Keratinocyte (primary cell): ENCODE results near the gene CASP8. TPM values are rescaled to one million over a fixed set of nuclear protein-coding genes. Genes with fewer than 3 reads are reported as not detected.
A peak's percentile ranks its signal among the peaks of the same experiment; 100 is the strongest.
"Not testable (repeated sequence)": the region's sequence is repeated elsewhere in the genome, so short reads cannot be mapped to it uniquely, and the experiment has no call there.

Experiments
- DNase-seq: peaks from one replicate; pipeline ENCODE4 v3.0.0-alpha.2; 2011; ENCODE audit warnings: low read depth, missing footprints, low spot score
- FAIRE-seq: peaks from 2 replicates; lab custom pipeline; 2011; peaks lifted over from hg19 to GRCh38; lab: Jason Lieb, UNC
- H2AFZ ChIP-seq: 2 replicates; pipeline ENCODE4 v1.6.0; 2012; ENCODE audit warnings: low read length, control low read depth, inconsistent platforms; ENCODE audit not compliant: control insufficient read depth
- H3K27ac ChIP-seq: 2 replicates; pipeline ENCODE4 v1.5.1; 2011; ENCODE audit warnings: low read length; ENCODE audit not compliant: control insufficient read depth, insufficient read depth
- H3K27me3 ChIP-seq: 3 replicates; pipeline ENCODE4 v1.6.0; 2011; ENCODE audit warnings: low read length; ENCODE audit not compliant: control insufficient read depth, insufficient read depth; ENCODE audit errors: extremely low read depth
- H3K36me3 ChIP-seq, 2 experiments: 2 replicates in 1 of 2; 3 replicates in 1 of 2; pipeline ENCODE4 v1.5.1; 2011; ENCODE audit warnings: low read length in 2 of 2, mild to moderate bottlenecking in 1 of 2; ENCODE audit not compliant: control insufficient read depth in 2 of 2, insufficient read depth in 2 of 2; ENCODE audit errors: extremely low read depth in 1 of 2
- H3K4me1 ChIP-seq: 3 replicates; pipeline ENCODE4 v1.5.1; 2011; ENCODE audit warnings: low read length; ENCODE audit not compliant: control insufficient read depth, insufficient read depth; ENCODE audit errors: extremely low read depth
- H3K4me2 ChIP-seq: 3 replicates; pipeline ENCODE4 v1.6.0; 2011; ENCODE audit warnings: low read depth, low read length; ENCODE audit not compliant: control insufficient read depth, insufficient read depth; ENCODE audit errors: extremely low read depth
- H3K4me3 ChIP-seq, 3 experiments: fragments of 200-600 bp in 1 of 3; sonication (generic) in 1 of 3; 2 replicates in 2 of 3; 3 replicates in 1 of 3; pipeline ENCODE4 v1.5.1; 2011 to 2016; ENCODE audit warnings: low read length in 3 of 3, mild to moderate bottlenecking in 3 of 3, control low read depth in 2 of 3, inconsistent platforms in 1 of 3, low read depth in 1 of 3, mixed read lengths in 1 of 3, mixed run types in 1 of 3, moderate library complexity in 1 of 3; ENCODE audit not compliant: control insufficient read depth in 2 of 3, insufficient read depth in 2 of 3; ENCODE audit errors: extremely low read depth in 1 of 3
- H3K79me2 ChIP-seq: 2 replicates; pipeline ENCODE4 v1.6.0; 2012; ENCODE audit warnings: low read length; ENCODE audit not compliant: control insufficient read depth, insufficient read depth
- H3K9ac ChIP-seq: 3 replicates; pipeline ENCODE4 v1.6.0; 2011; ENCODE audit warnings: low read length; ENCODE audit not compliant: control insufficient read depth, insufficient read depth; ENCODE audit errors: extremely low read depth
- H3K9me1 ChIP-seq: 3 replicates; pipeline ENCODE4 v1.6.0; 2011; ENCODE audit warnings: low read length; ENCODE audit not compliant: control insufficient read depth, insufficient read depth; ENCODE audit errors: extremely low read depth
- H3K9me3 ChIP-seq: 2 replicates; pipeline ENCODE4 v1.5.1; 2012; ENCODE audit warnings: low read depth, low read length; ENCODE audit not compliant: control insufficient read depth
- H4K20me1 ChIP-seq: 3 replicates; pipeline ENCODE4 v1.6.0; 2011; ENCODE audit warnings: low read length; ENCODE audit not compliant: control insufficient read depth, insufficient read depth; ENCODE audit errors: extremely low read depth
- EZH2 ChIP-seq: IDR thresholded peaks from one replicate; pipeline ENCODE4 v1.6.1; 2012; ENCODE audit warnings: inconsistent platforms, mild to moderate bottlenecking, low read length, moderate library complexity
- dilution Hi-C: fragments of 300-500 bp; cut with MboI; formaldehyde crosslinking; loops from one replicate; pipeline ENCODE4 v1.7.0; 2020; ENCODE audit warnings: low sequenced_read_pairs; ENCODE audit not compliant: extremely low pct_ligation_motif_present
- polyA plus RNA-seq, 5 experiments: library from polyadenylated mRNA; depleted of rRNA in 3 of 5; stranded (reverse) in 3 of 5; stranded (forward) in 1 of 5; unstranded in 1 of 5; fragments of >200 nt; gene quantifications; 1 replicate in 1 of 5; 2 replicates in 3 of 5; 3 replicates in 1 of 5; pipeline versions ENCODE4 v1.2.1 to v1.2.3, GENCODE V29; 2011 to 2012; ENCODE audit warnings: missing spikeins in 2 of 5, low read depth in 1 of 5, low replicate concordance in 1 of 5
- TF ChIP-seq, protein P1 (sequence below), 3 experiments: IDR thresholded peaks in 1 of 3; conservative IDR thresholded peaks in 1 of 3; optimal IDR thresholded peaks in 1 of 3; 2 replicates in 2 of 3; 3 replicates in 1 of 3; pipeline versions ENCODE3 to v1.5.1; 2011; ENCODE audit warnings: low read length in 3 of 3, mild to moderate bottlenecking in 3 of 3, moderate library complexity in 2 of 3, control low read depth in 1 of 3, inconsistent platforms in 1 of 3; ENCODE audit not compliant: insufficient read depth in 2 of 3; ENCODE audit errors: extremely low read depth in 1 of 3

Gene CASP8
- polyA plus RNA-seq, 1 donor (not counting 4 experiments of a cell fraction or from before 2014, with no cell fraction given): 27.0 TPM

- H3K9me1 ChIP-seq: no peaks in the 10 kb centered on the region
- H3K9me3 ChIP-seq: no peaks in the 10 kb centered on the region
- H3K4me2 ChIP-seq: peak overlapping the region; percentile 83
- TF ChIP-seq, protein P1, sequence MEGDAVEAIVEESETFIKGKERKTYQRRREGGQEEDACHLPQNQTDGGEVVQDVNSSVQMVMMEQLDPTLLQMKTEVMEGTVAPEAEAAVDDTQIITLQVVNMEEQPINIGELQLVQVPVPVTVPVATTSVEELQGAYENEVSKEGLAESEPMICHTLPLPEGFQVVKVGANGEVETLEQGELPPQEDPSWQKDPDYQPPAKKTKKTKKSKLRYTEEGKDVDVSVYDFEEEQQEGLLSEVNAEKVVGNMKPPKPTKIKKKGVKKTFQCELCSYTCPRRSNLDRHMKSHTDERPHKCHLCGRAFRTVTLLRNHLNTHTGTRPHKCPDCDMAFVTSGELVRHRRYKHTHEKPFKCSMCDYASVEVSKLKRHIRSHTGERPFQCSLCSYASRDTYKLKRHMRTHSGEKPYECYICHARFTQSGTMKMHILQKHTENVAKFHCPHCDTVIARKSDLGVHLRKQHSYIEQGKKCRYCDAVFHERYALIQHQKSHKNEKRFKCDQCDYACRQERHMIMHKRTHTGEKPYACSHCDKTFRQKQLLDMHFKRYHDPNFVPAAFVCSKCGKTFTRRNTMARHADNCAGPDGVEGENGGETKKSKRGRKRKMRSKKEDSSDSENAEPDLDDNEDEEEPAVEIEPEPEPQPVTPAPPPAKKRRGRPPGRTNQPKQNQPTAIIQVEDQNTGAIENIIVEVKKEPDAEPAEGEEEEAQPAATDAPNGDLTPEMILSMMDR (optimal IDR thresholded peaks at IDR 0.05 in 1 of 3, IDR thresholded peaks at IDR 0.05 in 1 of 3, conservative IDR thresholded peaks at IDR 0.05 in 1 of 3; ENCODE audit: extremely low read depth in 1 of 3, insufficient read depth in 2 of 3, low read length in 3 of 3): peak; percentile 30 to 54 (median 45)
- TF ChIP-seq EZH2: no peak
- peak overlapping the region; percentile 2 for H3K9ac ChIP-seq
- no peak overlapping the region for H3K27ac ChIP-seq
- peaks cover 32% of the 10 kb centered on the region for H3K4me1 ChIP-seq
- peaks cover 25% of the 10 kb centered on the region for H3K79me2 ChIP-seq
- peaks cover 0 to 3% of the 10 kb centered on the region in 2 experiments for H3K36me3 ChIP-seq
- H4K20me1 ChIP-seq: no peaks in the 10 kb centered on the region
- peak overlapping the region in 1 of 3 experiments; percentile 21 for H3K4me3 ChIP-seq
- dilution Hi-C loops: no loop called here
- H2AFZ ChIP-seq: peak overlapping the region; percentile 42
- H3K27me3 ChIP-seq: no peaks in the 10 kb centered on the region
- DNase-seq: no peak
- no peak for FAIRE-seq
Measured at GRCh38 chr2:201235860-201236811, 24.2 kb upstream of the CASP8 start.

GRCh38 chr2:201237486-201238123 is 22.7 kb upstream of the CASP8 start:
- TF ChIP-seq, protein P1 (optimal IDR thresholded peaks at IDR 0.05 in 1 of 3, IDR thresholded peaks at IDR 0.05 in 1 of 3, conservative IDR thresholded peaks at IDR 0.05 in 1 of 3; ENCODE audit: extremely low read depth in 1 of 3, insufficient read depth in 2 of 3, low read length in 3 of 3): no peak
- no peak for TF ChIP-seq EZH2
- dilution Hi-C loops: no loop called here
- FAIRE-seq (no peak), DNase-seq (no peak)
- peaks cover 25% of the 10 kb centered on the region for H3K79me2 ChIP-seq
- no peaks in the 10 kb centered on the region for H4K20me1 ChIP-seq
- H3K27ac ChIP-seq: no peak overlapping the region
- no peak overlapping the region for H2AFZ ChIP-seq
- peaks cover 0 to 3% of the 10 kb centered on the region in 2 experiments for H3K36me3 ChIP-seq
- no peaks in the 10 kb centered on the region for H3K9me3 ChIP-seq
- no peaks in the 10 kb centered on the region for H3K9me1 ChIP-seq
- no peak overlapping the region for H3K9ac ChIP-seq
- H3K4me3 ChIP-seq: no peak overlapping the region
- H3K27me3 ChIP-seq: no peaks in the 10 kb centered on the region
- H3K4me2 ChIP-seq: no peak overlapping the region
- H3K4me1 ChIP-seq: peaks cover 23% of the 10 kb centered on the region

DNA sequence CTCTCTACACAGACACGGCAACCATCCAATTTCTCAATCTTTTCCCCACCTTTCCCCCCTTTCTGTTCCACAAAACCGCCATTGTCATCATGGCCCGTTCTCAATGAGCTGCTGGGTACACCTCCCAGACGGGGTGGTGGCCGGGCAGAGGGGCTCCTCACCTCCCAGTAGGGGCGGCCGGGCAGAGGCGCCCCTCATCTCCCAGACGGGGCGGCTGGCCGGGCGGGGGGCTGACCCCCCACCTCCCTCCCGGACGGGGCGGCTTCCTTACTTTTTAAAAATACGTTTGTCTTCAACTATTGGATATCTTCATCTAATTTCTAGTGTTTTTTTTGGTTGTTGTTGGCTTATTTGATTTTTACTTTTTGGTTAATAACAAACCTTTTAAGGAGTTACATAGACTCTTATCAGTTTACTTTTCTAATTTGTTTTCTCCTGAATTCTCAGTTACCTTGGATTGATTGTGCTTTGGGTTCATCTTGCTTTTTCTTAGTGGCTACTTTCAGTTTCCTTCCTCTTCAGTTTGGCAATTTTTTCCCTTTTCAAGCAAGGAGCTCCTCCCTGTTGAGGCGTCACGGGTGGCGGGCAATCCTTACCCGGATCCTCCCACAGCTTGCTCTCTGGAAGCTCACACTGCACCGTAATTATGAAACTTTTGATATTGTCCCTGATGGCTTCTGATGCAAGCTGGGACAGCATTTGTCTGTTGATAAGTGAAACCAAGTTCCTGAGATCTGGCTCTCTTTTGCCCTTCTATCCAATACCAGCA is 21.0 kb upstream of the CASP8 start:
- H3K4me1 ChIP-seq: peaks cover 13% of the 10 kb centered on the region
- H3K79me2 ChIP-seq: peaks cover 16% of the 10 kb centered on the region
- H2AFZ ChIP-seq, H3K9ac ChIP-seq, dilution Hi-C loops, H3K9me1 ChIP-seq, H3K4me3 ChIP-seq, DNase-seq, H3K27ac ChIP-seq, H3K36me3 ChIP-seq, FAIRE-seq, H3K27me3 ChIP-seq, H3K9me3 ChIP-seq, H3K4me2 ChIP-seq, H4K20me1 ChIP-seq: not testable (repeated sequence)
